Measurements from ENCODE around the gene GBP2. TPM values are rescaled to one million over a fixed set of nuclear protein-coding genes. Genes with fewer than 3 reads are reported as not detected.

GBP2 gene
- total RNA-seq, 1 donor from 2014 or later, result 7.8 TPM

DNA sequence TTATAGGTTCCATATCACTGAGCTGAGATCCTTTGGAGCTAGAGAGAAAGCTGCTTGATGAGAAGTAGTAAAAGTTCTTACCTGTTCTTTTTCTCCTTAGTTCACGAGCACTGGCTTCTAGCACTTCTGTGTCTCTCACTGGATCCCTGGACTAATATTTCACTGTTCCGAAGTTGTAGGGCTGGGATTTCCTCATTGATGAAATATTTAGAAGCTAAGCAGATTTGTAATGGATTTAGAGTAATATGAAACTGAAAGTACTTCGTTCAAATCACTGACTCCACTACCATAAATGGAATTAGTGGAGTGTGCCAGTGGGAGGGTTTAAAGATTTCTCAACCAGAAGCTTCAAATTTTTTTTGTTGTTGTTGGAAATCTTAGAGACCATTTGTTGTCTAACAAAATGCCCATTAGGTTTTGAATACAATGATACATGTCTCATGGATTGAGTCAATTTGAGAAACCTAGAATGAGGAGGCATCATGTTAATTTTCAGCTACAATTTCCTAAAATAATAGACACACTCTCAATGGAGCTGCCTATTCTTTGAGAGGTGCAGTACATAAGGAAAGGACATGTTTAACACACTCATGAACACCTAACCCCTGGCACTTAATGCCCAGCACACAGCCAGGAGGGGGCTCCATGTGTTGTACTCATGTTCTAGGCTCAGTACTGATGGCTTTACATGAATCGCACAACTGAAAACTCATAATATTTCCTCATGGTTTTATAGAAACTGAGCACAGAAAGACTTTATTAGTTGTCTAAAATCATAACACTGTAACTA, 60.6 kb downstream of the GBP2 start, which contains the start of gene GBP1:
Gene GBP1 (minus strand): TSS at position 130 of the 790 bp plus-strand sequence. CDS start 1,974 bp downstream, outside the sequence.
- ATAC-seq (peak; percentile 84), DNase-seq (ENCODE audit: low spot score) (no peak)

- ATAC-seq, result peak; percentile 76
- no peak for DNase-seq (ENCODE audit: low spot score)
Observed at GRCh38 chr1:89064632-89065031, 61.3 kb downstream of the GBP2 start.

GRCh38 chr1:89063094-89063493, 62.8 kb downstream of the GBP2 start:
- ATAC-seq (no peak), DNase-seq (ENCODE audit: low spot score) (no peak)

GRCh38 chr1:89060091-89060490, 65.8 kb downstream of the GBP2 start:
- DNase-seq (ENCODE audit: low spot score) (no peak), ATAC-seq (no peak)

Other genes starting within 250 kb of the GBP2 start
- gene GTF2B, start 234.5 kb downstream of the GBP2 start, total RNA-seq, result 9.7 TPM
- gene KYAT3, start 133.5 kb downstream of the GBP2 start, total RNA-seq, result 9.0 TPM
- gene RBMXL1, start 133.5 kb downstream of the GBP2 start, total RNA-seq, result 7.6 TPM
- gene GBP3, start 103.2 kb downstream of the GBP2 start, total RNA-seq, result 4.3 TPM
- 11.1 TPM for gene GBP1, start 60.9 kb downstream of the GBP2 start, total RNA-seq
- 22.9 TPM for gene GBP7, start 49.9 kb upstream of the GBP2 start, total RNA-seq
- 5.3 TPM for gene GBP4, start 72.8 kb upstream of the GBP2 start, total RNA-seq
- 0.68 TPM for gene GBP5, start 146.7 kb upstream of the GBP2 start, total RNA-seq
- gene GBP6, start 237.9 kb upstream of the GBP2 start, total RNA-seq, result not detected

Data from left lobe of liver (tissue), 2 donors.